T-helper 1 cell treated with Interleukin-12 subunit alpha and Interleukin-12 subunit beta and Interleukin-4 antibody, amounts not matched to agents 30 ng/mL and 1 ng/mL, for 36 hours (primary cell): ENCODE measurements around the gene TC2N. TPM values are rescaled to one million over a fixed set of nuclear protein-coding genes. Genes with fewer than 3 reads are reported as not detected.

Experiments used
- total RNA-seq: library from RNA; stranded (reverse); gene quantifications from 2 replicates; pipeline ENCODE4 v1.2.3, GENCODE V29; 2022

The TC2N gene
- total RNA-seq, 1 donor from 2014 or later = 261 TPM

Other genes with a start within 250 kb of the TC2N start
- gene CATSPERB, start 135.4 kb downstream of the TC2N start, total RNA-seq = 13.3 and 14.9 TPM in 2 replicates
- gene FBLN5, start 80.2 kb upstream of the TC2N start, total RNA-seq = 1.5 and 1.9 TPM in 2 replicates
- 46.7 and 50.4 TPM in 2 replicates for gene TRIP11, start 172.5 kb upstream of the TC2N start, total RNA-seq
- 24.2 and 25.5 TPM in 2 replicates for gene ATXN3, start 239.0 kb upstream of the TC2N start, total RNA-seq